Renal cortical epithelial cell (primary cell): ENCODE results near the gene ZNF618. TPM values are rescaled to one million over a fixed set of nuclear protein-coding genes. Genes with fewer than 3 reads are reported as not detected.
A peak's percentile ranks its signal among the peaks of the same experiment; 100 is the strongest.

Experiments
- DNase-seq: peaks from one replicate; pipeline ENCODE4 v3.0.0-alpha.2; 2011; ENCODE audit warnings: low read depth
- total RNA-seq: library from RNA; depleted of rRNA; stranded (reverse); fragments of >200 nt; gene quantifications from 2 replicates; pipeline ENCODE4 v1.2.3, GENCODE V29; 2014

Gene ZNF618
- total RNA-seq: 3.5 and 30.6 TPM in 2 replicates

GRCh38 chr9:113876151-113876992 is at the start of gene ZNF618:
Gene ZNF618 (plus strand): TSS chr9:113876309. CDS start chr9:113876381, 72 bp downstream.
- peak; percentile 28 for DNase-seq

GRCh38 chr9:113828221-113828620 is 47.9 kb upstream of the ZNF618 start:
- no peak for DNase-seq

- DNase-seq: no peak
Observed at GRCh38 chr9:113837334-113837733, 38.8 kb upstream of the ZNF618 start.

GRCh38 chr9:113842086-113842485 is 34.0 kb upstream of the ZNF618 start:
- DNase-seq: no peak

GRCh38 chr9:113844466-113844865 is 31.6 kb upstream of the ZNF618 start:
- DNase-seq: peak; percentile 13

GRCh38 chr9:113851359-113851758 is 24.8 kb upstream of the ZNF618 start:
- no peak for DNase-seq

GRCh38 chr9:113851873-113852272 is 24.2 kb upstream of the ZNF618 start:
- no peak for DNase-seq

- DNase-seq: peak; percentile 41
Observed at GRCh38 chr9:113853333-113853732, 22.8 kb upstream of the ZNF618 start.

GRCh38 chr9:113854310-113854709 is 21.8 kb upstream of the ZNF618 start:
- DNase-seq: no peak

- no peak for DNase-seq
Observed at GRCh38 chr9:113857875-113858274, 18.2 kb upstream of the ZNF618 start.

- DNase-seq: no peak
Observed at GRCh38 chr9:113858282-113858681, 17.8 kb upstream of the ZNF618 start.

GRCh38 chr9:113863345-113863744 is 12.8 kb upstream of the ZNF618 start:
- no peak for DNase-seq

- no peak for DNase-seq
Observed at GRCh38 chr9:113868501-113868900, 7.6 kb upstream of the ZNF618 start.

GRCh38 chr9:113872485-113873143 is 3.5 kb upstream of the ZNF618 start:
- no peak for DNase-seq

- DNase-seq: no peak
Observed at GRCh38 chr9:113873446-113873845, 2.7 kb upstream of the ZNF618 start.

- DNase-seq: no peak
Observed at GRCh38 chr9:113873926-113874325, 2.2 kb upstream of the ZNF618 start.

GRCh38 chr9:113875459-113876150 is 504 bp upstream of the ZNF618 start:
- no peak for DNase-seq

GRCh38 chr9:113876993-113877368 is 872 bp downstream of the ZNF618 start:
- no peak for DNase-seq

GRCh38 chr9:113879318-113879717 is 3.2 kb downstream of the ZNF618 start:
- no peak for DNase-seq

- DNase-seq: no peak
Observed at GRCh38 chr9:113879911-113880310, 3.8 kb downstream of the ZNF618 start.

- no peak for DNase-seq
Observed at GRCh38 chr9:113882181-113882580, 6.1 kb downstream of the ZNF618 start.

GRCh38 chr9:113882636-113883164 is 6.6 kb downstream of the ZNF618 start:
- no peak for DNase-seq
